ENCODE data around the gene RNF17. TPM values are rescaled to one million over a fixed set of nuclear protein-coding genes. Genes with fewer than 3 reads are reported as not detected.

RNF17 gene
- total and polyA plus RNA-seq, 10 of the 15 experiments (the other 5 are each of a cell fraction or from before 2014, with no cell fraction given): not detected

DNA sequence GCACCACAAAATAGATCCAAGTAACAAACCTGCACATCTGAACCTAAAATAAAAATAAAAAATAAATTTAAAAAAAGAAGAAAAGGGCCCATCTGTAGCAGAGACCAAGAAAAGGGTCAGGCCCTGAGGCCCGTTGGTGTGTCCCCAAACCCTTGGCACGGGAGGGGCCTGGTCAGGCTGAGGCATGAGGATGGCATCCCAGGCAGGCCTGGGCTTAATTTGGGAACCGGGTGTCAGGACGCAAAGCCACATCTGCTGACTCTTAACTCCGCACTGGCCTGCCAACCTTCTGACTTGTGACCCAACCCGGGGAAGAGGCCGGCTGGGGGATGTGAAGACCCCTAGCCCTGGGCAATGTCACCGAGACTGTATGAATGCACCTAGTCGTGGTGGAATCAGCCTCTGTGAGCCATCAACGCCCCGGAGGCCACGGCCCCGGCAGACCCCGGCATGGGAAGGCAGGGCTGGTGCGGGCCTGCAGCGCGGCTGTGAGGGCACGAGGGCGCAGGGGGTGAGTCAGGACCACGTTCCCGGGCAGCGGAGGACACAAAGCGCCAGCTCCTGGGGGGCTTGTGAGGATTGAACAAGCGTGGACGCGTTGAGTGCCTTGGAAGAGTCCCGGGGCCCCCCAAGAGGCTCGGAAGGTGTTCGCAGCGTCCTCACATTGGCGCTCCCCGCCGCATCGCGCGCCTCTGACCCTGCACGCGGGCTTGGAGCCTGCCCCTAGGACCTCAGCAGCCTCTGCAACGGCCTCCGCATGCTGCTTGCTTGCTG lies 45.6 kb upstream of the RNF17 start:
- SMC1A ChIA-PET (ENCODE audit: uncharacterized antibody, unreplicated experiment): no interaction called here
- no peaks in the 10 kb centered on the region for H3K9me3 ChIP-seq (replicated peaks; ENCODE audit: control insufficient read depth, insufficient read depth, low read length)
- H3K4me3 ChIP-seq: no peak overlapping the region
- no peak for TF ChIP-seq SMAD5 (IDR thresholded peaks at IDR 0.05; ENCODE audit: low read depth)
- no peak for TF ChIP-seq HDAC2 (IDR thresholded peaks at IDR 0.05)
- TF ChIP-seq, protein P1, sequence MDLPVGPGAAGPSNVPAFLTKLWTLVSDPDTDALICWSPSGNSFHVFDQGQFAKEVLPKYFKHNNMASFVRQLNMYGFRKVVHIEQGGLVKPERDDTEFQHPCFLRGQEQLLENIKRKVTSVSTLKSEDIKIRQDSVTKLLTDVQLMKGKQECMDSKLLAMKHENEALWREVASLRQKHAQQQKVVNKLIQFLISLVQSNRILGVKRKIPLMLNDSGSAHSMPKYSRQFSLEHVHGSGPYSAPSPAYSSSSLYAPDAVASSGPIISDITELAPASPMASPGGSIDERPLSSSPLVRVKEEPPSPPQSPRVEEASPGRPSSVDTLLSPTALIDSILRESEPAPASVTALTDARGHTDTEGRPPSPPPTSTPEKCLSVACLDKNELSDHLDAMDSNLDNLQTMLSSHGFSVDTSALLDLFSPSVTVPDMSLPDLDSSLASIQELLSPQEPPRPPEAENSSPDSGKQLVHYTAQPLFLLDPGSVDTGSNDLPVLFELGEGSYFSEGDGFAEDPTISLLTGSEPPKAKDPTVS (IDR thresholded peaks at IDR 0.05; ENCODE audit: low read depth, low read length): no peak
- TF ChIP-seq LARP7 (IDR thresholded peaks at IDR 0.05): no peak
- TF ChIP-seq, protein P2, sequence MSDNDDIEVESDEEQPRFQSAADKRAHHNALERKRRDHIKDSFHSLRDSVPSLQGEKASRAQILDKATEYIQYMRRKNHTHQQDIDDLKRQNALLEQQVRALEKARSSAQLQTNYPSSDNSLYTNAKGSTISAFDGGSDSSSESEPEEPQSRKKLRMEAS (IDR thresholded peaks at IDR 0.05; ENCODE audit: low read depth, low read length): no peak
- TF ChIP-seq ZNF274 (IDR thresholded peaks at IDR 0.05; ENCODE audit: insufficient read depth, insufficient read length): no peak
- no peak for TF ChIP-seq KDM1A (IDR thresholded peaks at IDR 0.05; ENCODE audit: borderline replicate concordance)
- TF ChIP-seq SUZ12 (IDR thresholded peaks at IDR 0.05; ENCODE audit: unreplicated experiment): no peak
- TF ChIP-seq, protein P3, sequence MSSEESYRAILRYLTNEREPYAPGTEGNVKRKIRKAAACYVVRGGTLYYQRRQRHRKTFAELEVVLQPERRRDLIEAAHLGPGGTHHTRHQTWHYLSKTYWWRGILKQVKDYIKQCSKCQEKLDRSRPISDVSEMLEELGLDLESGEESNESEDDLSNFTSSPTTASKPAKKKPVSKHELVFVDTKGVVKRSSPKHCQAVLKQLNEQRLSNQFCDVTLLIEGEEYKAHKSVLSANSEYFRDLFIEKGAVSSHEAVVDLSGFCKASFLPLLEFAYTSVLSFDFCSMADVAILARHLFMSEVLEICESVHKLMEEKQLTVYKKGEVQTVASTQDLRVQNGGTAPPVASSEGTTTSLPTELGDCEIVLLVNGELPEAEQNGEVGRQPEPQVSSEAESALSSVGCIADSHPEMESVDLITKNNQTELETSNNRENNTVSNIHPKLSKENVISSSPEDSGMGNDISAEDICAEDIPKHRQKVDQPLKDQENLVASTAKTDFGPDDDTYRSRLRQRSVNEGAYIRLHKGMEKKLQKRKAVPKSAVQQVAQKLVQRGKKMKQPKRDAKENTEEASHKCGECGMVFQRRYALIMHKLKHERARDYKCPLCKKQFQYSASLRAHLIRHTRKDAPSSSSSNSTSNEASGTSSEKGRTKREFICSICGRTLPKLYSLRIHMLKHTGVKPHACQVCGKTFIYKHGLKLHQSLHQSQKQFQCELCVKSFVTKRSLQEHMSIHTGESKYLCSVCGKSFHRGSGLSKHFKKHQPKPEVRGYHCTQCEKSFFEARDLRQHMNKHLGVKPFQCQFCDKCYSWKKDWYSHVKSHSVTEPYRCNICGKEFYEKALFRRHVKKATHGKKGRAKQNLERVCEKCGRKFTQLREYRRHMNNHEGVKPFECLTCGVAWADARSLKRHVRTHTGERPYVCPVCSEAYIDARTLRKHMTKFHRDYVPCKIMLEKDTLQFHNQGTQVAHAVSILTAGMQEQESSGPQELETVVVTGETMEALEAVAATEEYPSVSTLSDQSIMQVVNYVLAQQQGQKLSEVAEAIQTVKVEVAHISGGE (CRISPR knock-in tag; IDR thresholded peaks at IDR 0.05): no peak
- TF ChIP-seq IKZF1 (conservative IDR thresholded peaks at IDR 0.05): no peak
- TF ChIP-seq, protein P4, sequence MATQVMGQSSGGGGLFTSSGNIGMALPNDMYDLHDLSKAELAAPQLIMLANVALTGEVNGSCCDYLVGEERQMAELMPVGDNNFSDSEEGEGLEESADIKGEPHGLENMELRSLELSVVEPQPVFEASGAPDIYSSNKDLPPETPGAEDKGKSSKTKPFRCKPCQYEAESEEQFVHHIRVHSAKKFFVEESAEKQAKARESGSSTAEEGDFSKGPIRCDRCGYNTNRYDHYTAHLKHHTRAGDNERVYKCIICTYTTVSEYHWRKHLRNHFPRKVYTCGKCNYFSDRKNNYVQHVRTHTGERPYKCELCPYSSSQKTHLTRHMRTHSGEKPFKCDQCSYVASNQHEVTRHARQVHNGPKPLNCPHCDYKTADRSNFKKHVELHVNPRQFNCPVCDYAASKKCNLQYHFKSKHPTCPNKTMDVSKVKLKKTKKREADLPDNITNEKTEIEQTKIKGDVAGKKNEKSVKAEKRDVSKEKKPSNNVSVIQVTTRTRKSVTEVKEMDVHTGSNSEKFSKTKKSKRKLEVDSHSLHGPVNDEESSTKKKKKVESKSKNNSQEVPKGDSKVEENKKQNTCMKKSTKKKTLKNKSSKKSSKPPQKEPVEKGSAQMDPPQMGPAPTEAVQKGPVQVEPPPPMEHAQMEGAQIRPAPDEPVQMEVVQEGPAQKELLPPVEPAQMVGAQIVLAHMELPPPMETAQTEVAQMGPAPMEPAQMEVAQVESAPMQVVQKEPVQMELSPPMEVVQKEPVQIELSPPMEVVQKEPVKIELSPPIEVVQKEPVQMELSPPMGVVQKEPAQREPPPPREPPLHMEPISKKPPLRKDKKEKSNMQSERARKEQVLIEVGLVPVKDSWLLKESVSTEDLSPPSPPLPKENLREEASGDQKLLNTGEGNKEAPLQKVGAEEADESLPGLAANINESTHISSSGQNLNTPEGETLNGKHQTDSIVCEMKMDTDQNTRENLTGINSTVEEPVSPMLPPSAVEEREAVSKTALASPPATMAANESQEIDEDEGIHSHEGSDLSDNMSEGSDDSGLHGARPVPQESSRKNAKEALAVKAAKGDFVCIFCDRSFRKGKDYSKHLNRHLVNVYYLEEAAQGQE (IDR thresholded peaks at IDR 0.05; ENCODE audit: low read depth, low read length): no peak
- TF ChIP-seq CHD1 (IDR thresholded peaks at IDR 0.05; ENCODE audit: low read depth, low read length): no peak

More for the DNA sequence above, 45.6 kb upstream of the RNF17 start:
- 58% methylated on average over 34 of the region's 40 CpGs for WGBS (ENCODE audit: insufficient coverage, insufficient replicate concordance, low lambda C conversion rate, missing lambda C conversion rate)
- in situ Hi-C loops (cut with MboI): no loop called here
- RAD21 ChIA-PET (ENCODE audit: unreplicated experiment): no interaction called here
- no peak overlapping the region for H3K9ac ChIP-seq (ENCODE audit: control insufficient read depth, insufficient read depth, low read length)
- CTCF ChIA-PET: no interaction called here
- H3K36me3 ChIP-seq (ENCODE audit: control insufficient read depth in 2 of 2, insufficient read depth in 2 of 2, low read length in 1 of 2): no peaks in the 10 kb centered on the region
- POLR2A ChIA-PET: no interaction called here
- FAIRE-seq (no peak), ATAC-seq (no peak), DNase-seq (ENCODE audit: low read depth, low spot score) (no peak)
- no peak overlapping the region for H2AFZ ChIP-seq (ENCODE audit: control insufficient read depth, low read depth, low read length)
- no peak overlapping the region for H3K27ac ChIP-seq (ENCODE audit: control insufficient read depth, insufficient read depth)
- intact Hi-C loops (cut with micrococcal nuclease; ENCODE audit: unreplicated experiment): no loop called here
- no peaks in the 10 kb centered on the region for H3K79me2 ChIP-seq (ENCODE audit: control insufficient read depth, insufficient read depth, low read length)
- H4K20me1 ChIP-seq (ENCODE audit: control insufficient read depth, insufficient read depth): no peaks in the 10 kb centered on the region
- H3K4me1 ChIP-seq (ENCODE audit: control insufficient read depth, insufficient read depth, low read length): no peaks in the 10 kb centered on the region
- H3K4me2 ChIP-seq (ENCODE audit: control insufficient read depth, insufficient read depth): no peak overlapping the region
- no TSS peak for BruUV-seq (replicated peaks)
- no peaks in the 10 kb centered on the region; a peak in 1 of 4 replicates for H3K27me3 ChIP-seq (replicated peaks in 1 of 2; ENCODE audit: control insufficient read depth in 2 of 2, insufficient read depth in 2 of 2, low read length in 1 of 2)

All from GM12878 (cell line).